Stimulated activated effector memory CD8-positive, alpha-beta T cell treated with anti-CD3 and anti-CD28 coated beads, Interleukin-12 subunit alpha, Interleukin-12 subunit beta, amount 100 ng/mL, for 72 hours (primary cell): Measurements from ENCODE around the gene PLEKHA7.
"Not testable (repeated sequence)": the region's sequence is repeated elsewhere in the genome, so short reads cannot be mapped to it uniquely, and the experiment has no call there.

Experiments
- ATAC-seq: fragments of 150-1000 bp; cut with Tn5 transposase; 2 replicates; pipeline ENCODE4 v1.10.0; 2021
- DNase-seq, 2 donors: peaks; one replicate each; pipeline ENCODE4 v3.0.0; 2021 to 2022; ENCODE audit warnings: low spot score in 2 of 2
- H3K27ac Mint-ChIP-seq: one replicate; pipeline ENCODE4 v1.8.0; 2022; ENCODE audit warnings: mild to moderate bottlenecking, mixed read lengths
- H3K36me3 Mint-ChIP-seq: one replicate; pipeline ENCODE4 v1.8.0; 2022; ENCODE audit warnings: mild to moderate bottlenecking, mixed read lengths
- H3K4me1 Mint-ChIP-seq: one replicate; pipeline ENCODE4 v1.8.0; 2022; ENCODE audit warnings: mixed read lengths
- H3K4me3 Mint-ChIP-seq: one replicate; pipeline ENCODE4 v1.8.0; 2022; ENCODE audit warnings: mild to moderate bottlenecking, mixed read lengths
- H3K9me3 Mint-ChIP-seq: one replicate; pipeline ENCODE4 v1.8.0; 2022; ENCODE audit warnings: mixed read lengths

PLEKHA7 gene

GRCh38 chr11:16975906-16976305, 38.3 kb downstream of the PLEKHA7 start:
- ATAC-seq, result no peak
- H3K36me3 Mint-ChIP-seq, result no peaks in the 10 kb centered on the region
- H3K4me1 Mint-ChIP-seq, result peaks cover 9% of the 10 kb centered on the region
- no peak overlapping the region for H3K27ac Mint-ChIP-seq
- H3K4me3 Mint-ChIP-seq, result no peak overlapping the region
- no peaks in the 10 kb centered on the region for H3K9me3 Mint-ChIP-seq
- no peak for DNase-seq

- Mint-ChIP-seq H3K27ac (no peak overlapping the region), H3K4me3 (no peak overlapping the region), H3K4me1 (peaks cover 17% of the 10 kb centered on the region), H3K9me3 (no peaks in the 10 kb centered on the region), H3K36me3 (no peaks in the 10 kb centered on the region)
- ATAC-seq, result no peak
- DNase-seq, result no peak
These were observed 40.8 kb downstream of the PLEKHA7 start for GRCh38 chr11:16973338-16973964.

GRCh38 chr11:16969010-16969999, 44.9 kb downstream of the PLEKHA7 start:
- H3K4me1 Mint-ChIP-seq, result peaks cover 25% of the 10 kb centered on the region
- no peak overlapping the region for H3K27ac Mint-ChIP-seq
- DNase-seq (no peak), ATAC-seq (no peak)
- H3K36me3 Mint-ChIP-seq, result no peaks in the 10 kb centered on the region
- H3K4me3 Mint-ChIP-seq, result no peak overlapping the region
- no peaks in the 10 kb centered on the region for H3K9me3 Mint-ChIP-seq

GRCh38 chr11:16968196-16968595, 46.0 kb downstream of the PLEKHA7 start:
- H3K4me1 Mint-ChIP-seq, result peaks cover 20% of the 10 kb centered on the region
- DNase-seq, result no peak
- peak; percentile 21 for ATAC-seq

GRCh38 chr11:16966930-16967671, 47.1 kb downstream of the PLEKHA7 start:
- Mint-ChIP-seq H3K9me3 (no peaks in the 10 kb centered on the region), H3K4me1 (peaks cover 16% of the 10 kb centered on the region), H3K27ac (peak overlapping the region; percentile 70), H3K36me3 (no peaks in the 10 kb centered on the region), H3K4me3 (no peak overlapping the region)
- ATAC-seq (no peak), DNase-seq (no peak)

More at GRCh38 chr11:16968196-16968595, 46.0 kb downstream of the PLEKHA7 start:
- no peak overlapping the region for H3K4me3 Mint-ChIP-seq
- H3K36me3 Mint-ChIP-seq, result no peaks in the 10 kb centered on the region
- H3K27ac Mint-ChIP-seq, result peak overlapping the region; percentile 70
- no peaks in the 10 kb centered on the region for H3K9me3 Mint-ChIP-seq

- Mint-ChIP-seq H3K4me3 (no peak overlapping the region), H3K9me3 (no peaks in the 10 kb centered on the region), H3K27ac (no peak overlapping the region), H3K4me1 (peaks cover 21% of the 10 kb centered on the region), H3K36me3 (no peaks in the 10 kb centered on the region)
- DNase-seq (no peak), ATAC-seq (no peak)
These were observed 49.7 kb downstream of the PLEKHA7 start for GRCh38 chr11:16964501-16964900.

- Mint-ChIP-seq H3K9me3 (no peaks in the 10 kb centered on the region), H3K4me1 (peaks cover 13% of the 10 kb centered on the region), H3K4me3 (no peak overlapping the region), H3K36me3 (no peaks in the 10 kb centered on the region), H3K27ac (no peak overlapping the region)
- ATAC-seq (no peak), DNase-seq (no peak)
These were observed 50.8 kb downstream of the PLEKHA7 start for GRCh38 chr11:16963316-16963876.

- H3K36me3 Mint-ChIP-seq, H3K27ac Mint-ChIP-seq, DNase-seq, H3K9me3 Mint-ChIP-seq, H3K4me1 Mint-ChIP-seq, H3K4me3 Mint-ChIP-seq: not testable (repeated sequence)
- peak; percentile 27 for ATAC-seq
These were observed 51.6 kb downstream of the PLEKHA7 start for GRCh38 chr11:16962589-16962988.

GRCh38 chr11:16962146-16962545, 52.1 kb downstream of the PLEKHA7 start:
- Mint-ChIP-seq H3K4me1 (peaks cover 5% of the 10 kb centered on the region), H3K9me3 (no peaks in the 10 kb centered on the region), H3K4me3 (no peak overlapping the region), H3K36me3 (no peaks in the 10 kb centered on the region), H3K27ac (no peak overlapping the region)
- ATAC-seq, result no peak
- no peak for DNase-seq

- Mint-ChIP-seq H3K36me3 (no peaks in the 10 kb centered on the region), H3K4me3 (no peak overlapping the region), H3K4me1 (peaks cover 5% of the 10 kb centered on the region), H3K9me3 (no peaks in the 10 kb centered on the region), H3K27ac (peak overlapping the region; percentile 56)
- ATAC-seq (no peak), DNase-seq (no peak)
These were observed 54.0 kb downstream of the PLEKHA7 start for GRCh38 chr11:16960250-16960649.

- no peaks in the 10 kb centered on the region for H3K9me3 Mint-ChIP-seq
- no peaks in the 10 kb centered on the region for H3K36me3 Mint-ChIP-seq
- peak overlapping the region; percentile 56 for H3K27ac Mint-ChIP-seq
- H3K4me3 Mint-ChIP-seq, result no peak overlapping the region
- H3K4me1 Mint-ChIP-seq, result peaks cover 5% of the 10 kb centered on the region
- DNase-seq (no peak), ATAC-seq (no peak)
These were observed 54.6 kb downstream of the PLEKHA7 start for GRCh38 chr11:16959602-16960001.

GRCh38 chr11:16958833-16959232, 55.4 kb downstream of the PLEKHA7 start:
- H3K36me3 Mint-ChIP-seq, result no peaks in the 10 kb centered on the region
- ATAC-seq (no peak), DNase-seq (no peak)
- H3K9me3 Mint-ChIP-seq, result no peaks in the 10 kb centered on the region
- H3K4me3 Mint-ChIP-seq, result no peak overlapping the region
- peak overlapping the region; percentile 12 for H3K27ac Mint-ChIP-seq
- H3K4me1 Mint-ChIP-seq, result peaks cover 5% of the 10 kb centered on the region

GRCh38 chr11:16956538-16957153, 57.6 kb downstream of the PLEKHA7 start:
- peaks cover 5% of the 10 kb centered on the region for H3K4me1 Mint-ChIP-seq
- H3K36me3 Mint-ChIP-seq, result no peaks in the 10 kb centered on the region
- no peak for DNase-seq
- no peaks in the 10 kb centered on the region for H3K9me3 Mint-ChIP-seq
- no peak for ATAC-seq
- no peak overlapping the region for H3K27ac Mint-ChIP-seq
- no peak overlapping the region for H3K4me3 Mint-ChIP-seq

GRCh38 chr11:16953663-16954062, 60.6 kb downstream of the PLEKHA7 start:
- ATAC-seq, result no peak
- Mint-ChIP-seq H3K4me1 (no peaks in the 10 kb centered on the region), H3K4me3 (no peak overlapping the region), H3K27ac (no peak overlapping the region), H3K9me3 (no peaks in the 10 kb centered on the region), H3K36me3 (no peaks in the 10 kb centered on the region)
- DNase-seq, result no peak
